AG10803 (cell line): ENCODE results near the gene FHIT.

ENCODE experiments used
- DNase-seq: peaks from one replicate; pipeline ENCODE4 v3.0.0; 2010; ENCODE audit warnings: low read depth
- H3K4me3 ChIP-seq: 2 replicates; pipeline ENCODE4 v1.5.1; 2011; ENCODE audit warnings: mild to moderate bottlenecking, low read length, control low read depth
- TF ChIP-seq, protein P1 (sequence below): conservative IDR thresholded peaks from 2 replicates; pipeline ENCODE4 v1.5.1; 2011; ENCODE audit warnings: mild to moderate bottlenecking, low read length, control low read depth, inconsistent platforms

The FHIT gene

DNA sequence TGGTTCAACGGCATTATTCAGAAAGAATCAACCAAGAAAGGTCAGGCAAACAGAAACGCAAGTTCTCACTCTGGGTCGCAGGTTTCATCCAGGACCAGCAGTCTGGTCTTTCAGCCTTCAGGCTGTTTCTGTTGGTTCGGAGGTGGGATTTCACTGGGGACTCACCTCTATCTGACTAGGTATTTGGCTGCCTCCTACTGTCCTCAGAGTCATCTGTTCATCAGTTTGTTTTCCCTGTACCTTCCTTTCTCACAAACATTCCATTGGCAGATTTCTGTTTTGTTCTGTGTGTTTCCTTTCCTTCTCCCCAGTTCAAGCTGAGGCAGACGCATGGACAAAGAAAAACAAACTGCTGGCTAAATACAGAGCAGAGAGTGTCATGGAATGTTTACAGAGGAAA, 1154.8 kb downstream of the FHIT start:
- no peak for DNase-seq
- no peak overlapping the region for H3K4me3 ChIP-seq
- TF ChIP-seq, protein P1, sequence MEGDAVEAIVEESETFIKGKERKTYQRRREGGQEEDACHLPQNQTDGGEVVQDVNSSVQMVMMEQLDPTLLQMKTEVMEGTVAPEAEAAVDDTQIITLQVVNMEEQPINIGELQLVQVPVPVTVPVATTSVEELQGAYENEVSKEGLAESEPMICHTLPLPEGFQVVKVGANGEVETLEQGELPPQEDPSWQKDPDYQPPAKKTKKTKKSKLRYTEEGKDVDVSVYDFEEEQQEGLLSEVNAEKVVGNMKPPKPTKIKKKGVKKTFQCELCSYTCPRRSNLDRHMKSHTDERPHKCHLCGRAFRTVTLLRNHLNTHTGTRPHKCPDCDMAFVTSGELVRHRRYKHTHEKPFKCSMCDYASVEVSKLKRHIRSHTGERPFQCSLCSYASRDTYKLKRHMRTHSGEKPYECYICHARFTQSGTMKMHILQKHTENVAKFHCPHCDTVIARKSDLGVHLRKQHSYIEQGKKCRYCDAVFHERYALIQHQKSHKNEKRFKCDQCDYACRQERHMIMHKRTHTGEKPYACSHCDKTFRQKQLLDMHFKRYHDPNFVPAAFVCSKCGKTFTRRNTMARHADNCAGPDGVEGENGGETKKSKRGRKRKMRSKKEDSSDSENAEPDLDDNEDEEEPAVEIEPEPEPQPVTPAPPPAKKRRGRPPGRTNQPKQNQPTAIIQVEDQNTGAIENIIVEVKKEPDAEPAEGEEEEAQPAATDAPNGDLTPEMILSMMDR = no peak

DNA sequence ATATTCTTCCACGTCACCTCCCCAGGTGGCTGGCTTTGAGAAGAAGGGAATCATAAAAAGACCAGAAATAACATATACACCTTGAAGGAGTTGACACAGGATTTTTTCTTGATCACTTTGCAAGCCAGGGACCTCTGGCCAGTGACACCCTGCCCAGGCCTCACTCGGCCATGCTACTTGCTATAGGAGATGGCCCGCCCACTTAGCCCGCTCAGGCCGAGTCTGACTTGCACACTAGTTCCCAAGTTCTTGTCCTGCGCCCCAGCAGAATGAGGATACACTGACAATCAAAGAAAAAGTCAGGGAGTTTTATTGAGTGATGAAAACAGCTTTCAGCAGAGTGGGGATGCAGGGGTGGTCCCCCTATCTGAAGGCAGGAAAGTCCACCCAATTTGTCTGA, 1155.3 kb downstream of the FHIT start:
- TF ChIP-seq, protein P1 = no peak
- no peak for DNase-seq
- no peak overlapping the region for H3K4me3 ChIP-seq

DNA sequence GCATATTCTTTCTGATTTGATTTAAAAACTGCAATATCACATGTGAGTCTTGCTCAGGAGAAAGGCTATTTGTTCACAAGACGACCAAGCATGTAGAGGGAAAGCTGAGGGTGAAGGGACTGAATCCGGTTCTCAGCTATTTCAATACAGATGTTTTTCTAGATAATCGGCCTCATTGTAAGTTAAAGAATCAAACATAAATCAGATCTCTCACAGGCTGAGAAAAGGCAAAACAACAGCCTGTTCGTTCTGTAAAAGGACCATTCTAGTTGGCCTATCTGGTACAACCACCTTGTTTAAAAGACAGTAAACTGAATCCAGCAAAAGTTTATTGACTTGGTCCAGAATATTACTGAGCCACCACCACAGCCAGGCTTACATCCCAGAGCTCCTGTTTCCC, 1155.7 kb downstream of the FHIT start:
- DNase-seq = no peak

DNA sequence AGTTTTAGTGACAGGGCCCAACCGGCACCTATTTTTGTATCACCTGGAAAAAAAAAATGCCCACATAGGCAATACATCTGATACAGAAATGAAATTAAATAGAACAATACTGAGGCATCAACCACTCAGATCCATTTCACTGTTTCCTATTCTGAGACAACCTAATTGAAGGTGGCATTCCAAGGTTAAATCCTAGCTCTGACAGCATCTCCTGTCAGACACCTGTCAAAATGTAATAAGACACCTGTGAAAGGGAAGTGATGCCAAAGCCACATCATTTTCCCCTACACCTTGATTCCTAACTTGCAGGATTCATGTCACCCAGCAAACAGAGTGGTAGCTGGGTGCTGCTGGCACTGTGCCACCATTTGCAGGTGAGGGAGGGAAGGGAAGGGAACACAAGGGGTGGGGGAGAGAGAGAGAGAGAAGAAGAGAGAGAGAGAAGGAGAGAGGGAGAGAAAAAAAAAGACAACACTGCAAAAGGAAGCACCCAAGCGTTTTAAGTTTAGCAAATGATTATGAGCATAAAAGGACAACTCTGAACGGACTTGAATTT, 1156.8 kb downstream of the FHIT start:
- TF ChIP-seq, protein P1 = no peak
- no peak for DNase-seq

More for the DNA sequence above, 1155.7 kb downstream of the FHIT start:
- no peak overlapping the region for H3K4me3 ChIP-seq
- TF ChIP-seq, protein P1 = no peak

DNA sequence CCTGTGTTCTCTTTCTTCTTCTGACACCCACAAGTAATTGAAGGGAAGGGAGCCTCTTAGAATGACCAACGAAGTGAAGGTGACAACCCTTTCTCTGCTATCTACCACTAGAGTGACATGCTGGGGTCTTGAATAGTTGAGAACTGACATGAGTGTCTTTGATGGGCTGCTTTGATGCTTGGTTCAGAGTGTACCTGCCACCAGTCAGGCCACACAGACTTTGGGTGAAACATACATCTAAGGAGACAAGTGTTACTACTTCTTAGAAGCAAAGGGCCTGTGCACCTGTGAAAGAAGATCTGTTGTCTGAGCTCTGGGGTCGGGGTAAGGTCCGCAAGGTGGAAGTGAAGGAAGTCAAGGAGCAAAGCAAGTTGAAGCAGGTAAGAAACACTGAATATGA, 1160.7 kb downstream of the FHIT start:
- H3K4me3 ChIP-seq = no peak overlapping the region
- TF ChIP-seq, protein P1 = no peak
- no peak for DNase-seq

More for the DNA sequence above, 1156.8 kb downstream of the FHIT start:
- H3K4me3 ChIP-seq = no peak overlapping the region

DNA sequence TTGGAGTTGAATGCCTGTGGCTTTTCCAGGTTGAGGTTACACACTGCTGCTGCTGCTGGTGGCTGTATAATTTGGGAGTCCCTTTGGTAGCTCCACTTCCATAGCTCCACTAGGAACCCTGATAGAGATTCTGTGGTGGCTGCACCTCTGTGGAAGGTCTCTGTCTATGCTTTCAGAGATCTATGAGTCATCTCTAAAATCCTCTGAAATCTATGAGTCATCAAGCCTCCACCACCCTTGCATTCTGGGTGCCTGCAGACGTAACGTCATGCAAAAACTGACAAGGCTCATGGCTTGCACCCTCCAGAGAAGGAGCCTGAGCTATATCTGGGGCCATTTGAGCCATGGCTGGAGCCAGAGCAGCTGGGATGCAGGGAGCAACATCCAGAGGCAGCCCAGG, 1164.4 kb downstream of the FHIT start:
- DNase-seq = peak; percentile 22
- no peak overlapping the region for H3K4me3 ChIP-seq
- TF ChIP-seq, protein P1 = no peak

DNA sequence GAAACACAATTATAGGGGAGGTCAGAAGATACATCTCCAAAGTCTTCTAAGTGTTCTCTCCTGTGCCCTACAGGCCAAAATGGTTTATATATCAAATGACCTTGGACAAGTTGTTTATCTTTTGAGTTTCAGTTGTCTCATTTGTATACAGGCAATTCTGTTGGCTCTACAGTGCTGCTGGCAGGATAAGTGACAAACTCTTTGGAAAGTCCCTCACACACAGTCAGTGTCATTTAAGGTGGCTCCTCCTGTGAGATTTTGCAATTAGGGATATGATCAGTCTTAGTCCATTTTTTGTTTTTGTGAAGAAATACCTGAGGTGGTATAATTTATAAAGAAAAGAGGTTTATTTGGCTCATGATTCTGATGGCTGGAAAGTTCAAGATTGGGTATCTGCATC, 1165.6 kb downstream of the FHIT start:
- no peak overlapping the region for H3K4me3 ChIP-seq
- DNase-seq = no peak
- TF ChIP-seq, protein P1 = no peak
